ENCODE results near the gene SH3RF3.
"Not testable (repeated sequence)": the region's sequence is repeated elsewhere in the genome, so short reads cannot be mapped to it uniquely, and the experiment has no call there.

Gene SH3RF3

GRCh38 chr2:109155553-109156451, 26.8 kb downstream of the SH3RF3 start:
- Histone ChIP-seq H3K4me1 (ENCODE audit: control insufficient read depth, insufficient read depth, low read length) (peaks cover 11% of the 10 kb centered on the region), H3K27ac (ENCODE audit: insufficient read depth, low read depth, low read length, poor library complexity, severe bottlenecking) (no peak overlapping the region), H3K9me3 (ENCODE audit: control insufficient read depth, low read length) (no peaks in the 10 kb centered on the region), H3K4me3 (ENCODE audit: insufficient read depth, low read depth, low read length) (peak overlapping the region; percentile 1), H3K36me3 (ENCODE audit: control insufficient read depth, insufficient read depth, low read length) (no peaks in the 10 kb centered on the region), H3K27me3 (ENCODE audit: control insufficient read depth, insufficient read depth, low read length, poor library complexity, severe bottlenecking) (no peaks in the 10 kb centered on the region)
- WGBS, 2 experiments, result 66 to 70% methylated on average over 11 of the region's 11 CpGs

GRCh38 chr2:109157563-109158105, 28.6 kb downstream of the SH3RF3 start:
- peaks cover 11% of the 10 kb centered on the region for H3K4me1 ChIP-seq (ENCODE audit: control insufficient read depth, insufficient read depth, low read length)
- no peaks in the 10 kb centered on the region for H3K27me3 ChIP-seq (ENCODE audit: control insufficient read depth, insufficient read depth, low read length, poor library complexity, severe bottlenecking)
- WGBS, 2 experiments, result 92 to 93% methylated on average over 5 of the region's 5 CpGs
- H3K27ac ChIP-seq (ENCODE audit: insufficient read depth, low read depth, low read length, poor library complexity, severe bottlenecking), result no peak overlapping the region
- no peaks in the 10 kb centered on the region for H3K9me3 ChIP-seq (ENCODE audit: control insufficient read depth, low read length)
- no peaks in the 10 kb centered on the region for H3K36me3 ChIP-seq (ENCODE audit: control insufficient read depth, insufficient read depth, low read length)
- H3K4me3 ChIP-seq (ENCODE audit: insufficient read depth, low read depth, low read length), result no peak overlapping the region

GRCh38 chr2:109158237-109158636, 29.2 kb downstream of the SH3RF3 start:
- H3K36me3 ChIP-seq (ENCODE audit: control insufficient read depth, insufficient read depth, low read length), result no peaks in the 10 kb centered on the region
- H3K9me3 ChIP-seq (ENCODE audit: control insufficient read depth, low read length), result no peaks in the 10 kb centered on the region
- 91 to 95% methylated on average over 5 of the region's 5 CpGs for WGBS, 2 experiments
- H3K4me1 ChIP-seq (ENCODE audit: control insufficient read depth, insufficient read depth, low read length), result peaks cover 11% of the 10 kb centered on the region
- no peak overlapping the region for H3K27ac ChIP-seq (ENCODE audit: insufficient read depth, low read depth, low read length, poor library complexity, severe bottlenecking)
- H3K27me3 ChIP-seq (ENCODE audit: control insufficient read depth, insufficient read depth, low read length, poor library complexity, severe bottlenecking), result no peaks in the 10 kb centered on the region
- no peak overlapping the region for H3K4me3 ChIP-seq (ENCODE audit: insufficient read depth, low read depth, low read length)

- Histone ChIP-seq H3K27ac (ENCODE audit: insufficient read depth, low read depth, low read length, poor library complexity, severe bottlenecking) (no peak overlapping the region), H3K27me3 (ENCODE audit: control insufficient read depth, insufficient read depth, low read length, poor library complexity, severe bottlenecking) (no peaks in the 10 kb centered on the region), H3K36me3 (ENCODE audit: control insufficient read depth, insufficient read depth, low read length) (no peaks in the 10 kb centered on the region), H3K4me1 (ENCODE audit: control insufficient read depth, insufficient read depth, low read length) (peaks cover 11% of the 10 kb centered on the region), H3K4me3 (ENCODE audit: insufficient read depth, low read depth, low read length) (no peak overlapping the region), H3K9me3 (ENCODE audit: control insufficient read depth, low read length) (no peaks in the 10 kb centered on the region)
- 92 to 95% methylated on average over 13 of the region's 13 CpGs for WGBS, 2 experiments
These were observed 30.1 kb downstream of the SH3RF3 start for GRCh38 chr2:109159096-109159495.

GRCh38 chr2:109160714-109161440, 31.9 kb downstream of the SH3RF3 start:
- 88 to 89% methylated on average over 8 of the region's 8 CpGs for WGBS, 2 experiments

GRCh38 chr2:109162367-109162766, 33.4 kb downstream of the SH3RF3 start:
- WGBS, 2 experiments, result 90 to 100% methylated on average over 1 to 2 of the region's 2 CpGs
- H3K9me3 ChIP-seq (ENCODE audit: control insufficient read depth, low read length); H3K27me3 ChIP-seq (ENCODE audit: control insufficient read depth, insufficient read depth, low read length, poor library complexity, severe bottlenecking); H3K36me3 ChIP-seq (ENCODE audit: control insufficient read depth, insufficient read depth, low read length); H3K4me1 ChIP-seq (ENCODE audit: control insufficient read depth, insufficient read depth, low read length); H3K4me3 ChIP-seq (ENCODE audit: insufficient read depth, low read depth, low read length); H3K27ac ChIP-seq (ENCODE audit: insufficient read depth, low read depth, low read length, poor library complexity, severe bottlenecking): not testable (repeated sequence)

More at GRCh38 chr2:109160714-109161440, 31.9 kb downstream of the SH3RF3 start:
- H3K36me3 ChIP-seq (ENCODE audit: control insufficient read depth, insufficient read depth, low read length), result no peaks in the 10 kb centered on the region
- H3K27me3 ChIP-seq (ENCODE audit: control insufficient read depth, insufficient read depth, low read length, poor library complexity, severe bottlenecking), result no peaks in the 10 kb centered on the region
- H3K9me3 ChIP-seq (ENCODE audit: control insufficient read depth, low read length), result no peaks in the 10 kb centered on the region
- H3K4me3 ChIP-seq (ENCODE audit: insufficient read depth, low read depth, low read length), result no peak overlapping the region
- H3K27ac ChIP-seq (ENCODE audit: insufficient read depth, low read depth, low read length, poor library complexity, severe bottlenecking), result no peak overlapping the region
- H3K4me1 ChIP-seq (ENCODE audit: control insufficient read depth, insufficient read depth, low read length), result peaks cover 8% of the 10 kb centered on the region

GRCh38 chr2:109162999-109163398, 34.0 kb downstream of the SH3RF3 start:
- H3K4me3 ChIP-seq (ENCODE audit: insufficient read depth, low read depth, low read length), result no peak overlapping the region
- H3K27me3 ChIP-seq (ENCODE audit: control insufficient read depth, insufficient read depth, low read length, poor library complexity, severe bottlenecking), result no peaks in the 10 kb centered on the region
- no peaks in the 10 kb centered on the region for H3K4me1 ChIP-seq (ENCODE audit: control insufficient read depth, insufficient read depth, low read length)
- H3K27ac ChIP-seq (ENCODE audit: insufficient read depth, low read depth, low read length, poor library complexity, severe bottlenecking), result no peak overlapping the region
- 92 to 97% methylated on average over 6 to 7 of the region's 7 CpGs for WGBS, 2 experiments
- no peaks in the 10 kb centered on the region for H3K9me3 ChIP-seq (ENCODE audit: control insufficient read depth, low read length)
- no peaks in the 10 kb centered on the region for H3K36me3 ChIP-seq (ENCODE audit: control insufficient read depth, insufficient read depth, low read length)

GRCh38 chr2:109164311-109164710, 35.3 kb downstream of the SH3RF3 start:
- H3K4me3 ChIP-seq (ENCODE audit: insufficient read depth, low read depth, low read length), result no peak overlapping the region
- 92 to 100% methylated on average over 1 of the region's 1 CpG for WGBS, 2 experiments

GRCh38 chr2:109164739-109165221, 35.8 kb downstream of the SH3RF3 start:
- no peaks in the 10 kb centered on the region for H3K36me3 ChIP-seq (ENCODE audit: control insufficient read depth, insufficient read depth, low read length)
- no peak overlapping the region for H3K4me3 ChIP-seq (ENCODE audit: insufficient read depth, low read depth, low read length)
- 70 to 81% methylated on average over 3 of the region's 3 CpGs for WGBS, 2 experiments
- H3K9me3 ChIP-seq (ENCODE audit: control insufficient read depth, low read length), result no peaks in the 10 kb centered on the region
- H3K4me1 ChIP-seq (ENCODE audit: control insufficient read depth, insufficient read depth, low read length), result no peaks in the 10 kb centered on the region
- H3K27me3 ChIP-seq (ENCODE audit: control insufficient read depth, insufficient read depth, low read length, poor library complexity, severe bottlenecking), result no peaks in the 10 kb centered on the region
- no peak overlapping the region for H3K27ac ChIP-seq (ENCODE audit: insufficient read depth, low read depth, low read length, poor library complexity, severe bottlenecking)

More at GRCh38 chr2:109164311-109164710, 35.3 kb downstream of the SH3RF3 start:
- Histone ChIP-seq H3K27me3 (ENCODE audit: control insufficient read depth, insufficient read depth, low read length, poor library complexity, severe bottlenecking) (no peaks in the 10 kb centered on the region), H3K4me1 (ENCODE audit: control insufficient read depth, insufficient read depth, low read length) (no peaks in the 10 kb centered on the region), H3K27ac (ENCODE audit: insufficient read depth, low read depth, low read length, poor library complexity, severe bottlenecking) (no peak overlapping the region), H3K36me3 (ENCODE audit: control insufficient read depth, insufficient read depth, low read length) (no peaks in the 10 kb centered on the region), H3K9me3 (ENCODE audit: control insufficient read depth, low read length) (no peaks in the 10 kb centered on the region)

GRCh38 chr2:109166811-109167210, 37.8 kb downstream of the SH3RF3 start:
- no peaks in the 10 kb centered on the region for H3K9me3 ChIP-seq (ENCODE audit: control insufficient read depth, low read length)
- H3K36me3 ChIP-seq (ENCODE audit: control insufficient read depth, insufficient read depth, low read length), result no peaks in the 10 kb centered on the region
- no peaks in the 10 kb centered on the region for H3K4me1 ChIP-seq (ENCODE audit: control insufficient read depth, insufficient read depth, low read length)
- no peak overlapping the region for H3K4me3 ChIP-seq (ENCODE audit: insufficient read depth, low read depth, low read length)
- WGBS, 2 experiments, result 88 to 95% methylated on average over 2 of the region's 2 CpGs
- no peak overlapping the region for H3K27ac ChIP-seq (ENCODE audit: insufficient read depth, low read depth, low read length, poor library complexity, severe bottlenecking)
- no peaks in the 10 kb centered on the region for H3K27me3 ChIP-seq (ENCODE audit: control insufficient read depth, insufficient read depth, low read length, poor library complexity, severe bottlenecking)
